ENCODE results near the gene UFC1. TPM values are rescaled to one million over a fixed set of nuclear protein-coding genes. Genes with fewer than 3 reads are reported as not detected.

Gene UFC1
- total and polyA plus RNA-seq, 4 donors: 99.6 to 149 (median 112) TPM

GRCh38 chr1:161145832-161146231, 7.9 kb upstream of the UFC1 start:
- DNase-seq (no peak), ATAC-seq (ENCODE audit: insufficient read depth, low FRiP score) (no peak)
- no peak overlapping the region for H3K4me3 ChIP-seq
- no peaks in the 10 kb centered on the region for H3K27me3 ChIP-seq (ENCODE audit: control insufficient read depth in 3 of 3, insufficient read depth in 3 of 3, low read length in 2 of 3)
- no peaks in the 10 kb centered on the region for H3K4me1 ChIP-seq (ENCODE audit: control insufficient read depth in 5 of 5, insufficient read depth in 5 of 5, low read length in 5 of 5)
- 82 to 93% methylated on average over 3 of the region's 3 CpGs for WGBS, 2 donors
- no peak overlapping the region for H3K27ac ChIP-seq (ENCODE audit: low read depth in 1 of 2, low read length in 1 of 2)
- no peak overlapping the region for H3K9ac ChIP-seq (ENCODE audit: insufficient read depth in 1 of 2, low read length in 2 of 2)
- no peaks in the 10 kb centered on the region for H3K36me3 ChIP-seq (ENCODE audit: control insufficient read depth in 4 of 4, insufficient read depth in 4 of 4, low read length in 4 of 4)
- TF ChIP-seq CTCF (IDR thresholded peaks at IDR 0.05; ENCODE audit: control extremely low read depth, extremely low read depth): no peak
- H3K9me3 ChIP-seq (ENCODE audit: control insufficient read depth in 4 of 4, insufficient read depth in 3 of 4, low read length in 3 of 4): no peaks in the 10 kb centered on the region

GRCh38 chr1:161153176-161153575, 602 bp upstream of the UFC1 start:
- H3K9ac ChIP-seq (ENCODE audit: insufficient read depth in 1 of 2, low read length in 2 of 2): peak overlapping the region in 1 of 2 donors; percentile 99
- no peak for ATAC-seq (ENCODE audit: insufficient read depth, low FRiP score)

GRCh38 chr1:161157867-161158266, 4.1 kb downstream of the UFC1 start:
- TF ChIP-seq CTCF (IDR thresholded peaks at IDR 0.05; ENCODE audit: control extremely low read depth, extremely low read depth): no peak
- H3K9ac ChIP-seq (ENCODE audit: insufficient read depth in 1 of 2, low read length in 2 of 2): no peak overlapping the region
- no peak for ATAC-seq (ENCODE audit: insufficient read depth, low FRiP score)
- H3K9me3 ChIP-seq (ENCODE audit: control insufficient read depth in 4 of 4, insufficient read depth in 3 of 4, low read length in 3 of 4): no peaks in the 10 kb centered on the region
- H3K4me1 ChIP-seq (ENCODE audit: control insufficient read depth in 5 of 5, insufficient read depth in 5 of 5, low read length in 5 of 5): peaks cover 4 to 27% (median 8%) of the 10 kb centered on the region in 5 donors
- no peaks in the 10 kb centered on the region for H3K27me3 ChIP-seq (ENCODE audit: control insufficient read depth in 3 of 3, insufficient read depth in 3 of 3, low read length in 2 of 3)
- no peak for DNase-seq
- peaks cover 2 to 24% (median 9%) of the 10 kb centered on the region in 4 donors for H3K36me3 ChIP-seq (ENCODE audit: control insufficient read depth in 4 of 4, insufficient read depth in 4 of 4, low read length in 4 of 4)
- 89 to 96% methylated on average over 1 of the region's 1 CpG for WGBS, 2 donors
- no peak overlapping the region for H3K27ac ChIP-seq (ENCODE audit: low read depth in 1 of 2, low read length in 1 of 2)
- no peak overlapping the region for H3K4me3 ChIP-seq

More at GRCh38 chr1:161153176-161153575, 602 bp upstream of the UFC1 start:
- TF ChIP-seq CTCF (IDR thresholded peaks at IDR 0.05; ENCODE audit: control extremely low read depth, extremely low read depth): no peak
- Histone ChIP-seq H3K27ac (ENCODE audit: low read depth in 1 of 2, low read length in 1 of 2) (peak overlapping the region in 1 of 2 donors; percentile 99), H3K27me3 (ENCODE audit: control insufficient read depth in 3 of 3, insufficient read depth in 3 of 3, low read length in 2 of 3) (no peaks in the 10 kb centered on the region), H3K4me1 (ENCODE audit: control insufficient read depth in 5 of 5, insufficient read depth in 5 of 5, low read length in 5 of 5) (peaks cover 0 to 9% (median 3%) of the 10 kb centered on the region in 5 donors), H3K36me3 (ENCODE audit: control insufficient read depth in 4 of 4, insufficient read depth in 4 of 4, low read length in 4 of 4) (peaks cover 0 to 9% (median 5%) of the 10 kb centered on the region in 4 donors), H3K9me3 (ENCODE audit: control insufficient read depth in 4 of 4, insufficient read depth in 3 of 4, low read length in 3 of 4) (no peaks in the 10 kb centered on the region), H3K4me3 (no peak overlapping the region)
- peak in 1 of 3 donors; percentile 20 for DNase-seq
- WGBS, 2 donors: 19 to 23% methylated on average over 9 of the region's 9 CpGs

All from lung (tissue), 12 donors.